GM15510 (cell line): ENCODE data around the gene KRTAP5-9.

ENCODE experiments used
- POLR2A ChIP-seq: IDR thresholded peaks from 3 replicates; pipeline ENCODE4 v1.6.1; 2011; ENCODE audit warnings: borderline replicate concordance; ENCODE audit not compliant: insufficient read length; ENCODE audit errors: extremely low read depth

Gene KRTAP5-9

GRCh38 chr11:71548120-71548519 is at the start of gene KRTAP5-9:
KRTAP5-9 (plus strand) TSS chr11:71548420; CDS start chr11:71548658, 238 bp downstream.
- no peak for TF ChIP-seq POLR2A

GRCh38 chr11:71499125-71499524 is 49.1 kb upstream of the KRTAP5-9 start:
- no peak for TF ChIP-seq POLR2A

- no peak for TF ChIP-seq POLR2A
Observed at GRCh38 chr11:71499546-71499945, 48.7 kb upstream of the KRTAP5-9 start.

- TF ChIP-seq POLR2A, result no peak
Observed at GRCh38 chr11:71500601-71501021, 47.6 kb upstream of the KRTAP5-9 start.

- TF ChIP-seq POLR2A, result no peak
Observed at GRCh38 chr11:71501071-71501985, 46.9 kb upstream of the KRTAP5-9 start.

- TF ChIP-seq POLR2A, result no peak
Observed at GRCh38 chr11:71502026-71502425, 46.2 kb upstream of the KRTAP5-9 start.

- no peak for TF ChIP-seq POLR2A
Observed at GRCh38 chr11:71502871-71503435, 45.3 kb upstream of the KRTAP5-9 start.

- TF ChIP-seq POLR2A, result no peak
Observed at GRCh38 chr11:71504531-71504930, 43.7 kb upstream of the KRTAP5-9 start.

GRCh38 chr11:71505001-71505400 is 43.2 kb upstream of the KRTAP5-9 start:
- TF ChIP-seq POLR2A, result no peak

GRCh38 chr11:71505781-71506180 is 42.4 kb upstream of the KRTAP5-9 start:
- TF ChIP-seq POLR2A, result no peak

- TF ChIP-seq POLR2A, result no peak
Observed at GRCh38 chr11:71507102-71507501, 41.1 kb upstream of the KRTAP5-9 start.

- no peak for TF ChIP-seq POLR2A
Observed at GRCh38 chr11:71518506-71519471, 29.4 kb upstream of the KRTAP5-9 start.

GRCh38 chr11:71519546-71519945 is 28.7 kb upstream of the KRTAP5-9 start:
- TF ChIP-seq POLR2A, result no peak

GRCh38 chr11:71525188-71525937 is 22.9 kb upstream of the KRTAP5-9 start:
- no peak for TF ChIP-seq POLR2A
